Motor neuron (in vitro differentiated cells): ENCODE results near the gene ZYX. TPM values are rescaled to one million over a fixed set of nuclear protein-coding genes. Genes with fewer than 3 reads are reported as not detected.

ENCODE experiments used
- ATAC-seq, 8 experiments: fragments of 200-7000 bp; cut with Tn5 transposase; replicated peaks in 6 of 8; 2 replicates each; pipeline ENCODE4 v1.8.0; 2021; ENCODE audit warnings: mild to moderate bottlenecking in 8 of 8, moderate library complexity in 8 of 8
- H3K27ac ChIP-seq, 2 donors: fragments of 250-450 bp; sonication (Bioruptor Pico); 2 replicates each; pipeline ENCODE4 v1.9.0; 2021; ENCODE audit warnings: antibody characterized with exemption in 2 of 2, mild to moderate bottlenecking in 2 of 2, moderate library complexity in 1 of 2
- H3K4me1 ChIP-seq, 2 donors: fragments of 250-450 bp; sonication (Bioruptor Pico); replicated peaks in 1 of 2; 2 replicates each; pipeline ENCODE4 v1.6.1; 2021; ENCODE audit warnings: antibody characterized with exemption in 2 of 2, mild to moderate bottlenecking in 2 of 2, moderate library complexity in 1 of 2
- H3K4me3 ChIP-seq, 5 donors: fragments of 250-450 bp; sonication (Bioruptor Pico); 2 replicates each; pipeline ENCODE4 v1.9.0; 2021; ENCODE audit warnings: antibody characterized with exemption in 5 of 5, mild to moderate bottlenecking in 5 of 5, moderate library complexity in 4 of 5
- WGBS, 10 experiments: fragments of 450-650 bp; shearing (Covaris generic); methylation state at CpG; one replicate each; pipeline ENCODE4 v1.0.0; 2022; 5-methylcytosine and 5-hydroxymethylcytosine counted together
- in situ Hi-C, 9 experiments: fragments of 400-800 bp; cut with MboI; loops; one replicate each; pipeline ENCODE4 v1.15.0; 2021; ENCODE audit warnings: low sequenced_read_pairs in 9 of 9, low pct_unique_long_range_greater_than_20kb in 2 of 9; ENCODE audit not compliant: unreplicated experiment in 9 of 9
- total RNA-seq, 8 experiments: library from RNA; unstranded; fragments of 300-600 nt; gene quantifications; 2 replicates each; pipeline versions ENCODE4 v1.2.3 to v1.2.4, GENCODE V29; 2022

Gene ZYX
- 100 to 1,000 TPM in 2 of 8 experiments, 10 to 100 TPM in 6; 15.5 to 110 (median 49.1) TPM for total RNA-seq

GRCh38 chr7:143380646-143381426, at the start of gene ZYX:
Gene ZYX, plus strand, starts transcription at chr7:143381345. Its CDS starts 227 bp downstream, at chr7:143381572.
- Histone ChIP-seq H3K27ac (peak within 1 kb of the TSS; percentile 94 to 96), H3K4me1 (peaks cover 19 to 20% of the 10 kb centered on the region in 2 donors), H3K4me3 (peak within 1 kb of the TSS; percentile 69 to 89 (median 85))
- in situ Hi-C loops = loop anchor here in 1 of 9 experiments (25.0 kb wide), 1 partner anchor 94 kb away; the partner anchor contains the start of genes CASP2 and TMEM139
- peak; percentile 48 to 85 (median 81) for ATAC-seq
- no CpG with 5 or more reads among the region's 72 CpGs for WGBS, 10 experiments

- H3K27ac ChIP-seq = no peak overlapping the region
- WGBS, 10 experiments = 0 to 40% (median 16%) methylated on average over 1 of the region's 1 CpG
- in situ Hi-C loops = no loop called here
- no peaks in the 10 kb centered on the region for H3K4me1 ChIP-seq
- ATAC-seq = no peak
- no peak overlapping the region for H3K4me3 ChIP-seq
These were observed 46.9 kb upstream of the ZYX start for GRCh38 chr7:143334244-143334643.

GRCh38 chr7:143337216-143337615, 43.9 kb upstream of the ZYX start:
- in situ Hi-C loops = no loop called here
- ATAC-seq = no peak
- Histone ChIP-seq H3K4me1 (no peaks in the 10 kb centered on the region), H3K4me3 (no peak overlapping the region), H3K27ac (no peak overlapping the region)
- WGBS, 10 experiments = 45 to 100% (median 83%) methylated on average over 1 to 3 of the region's 3 CpGs; no CpG with 5 or more reads in 1 of the 10 experiments

GRCh38 chr7:143341842-143342241, 39.3 kb upstream of the ZYX start:
- 62 to 100% (median 95%) methylated on average over 1 to 6 of the region's 8 CpGs for WGBS, 10 experiments
- H3K27ac ChIP-seq = no peak overlapping the region
- no peak for ATAC-seq
- in situ Hi-C loops = no loop called here
- H3K4me1 ChIP-seq = no peaks in the 10 kb centered on the region
- no peak overlapping the region for H3K4me3 ChIP-seq

GRCh38 chr7:143343596-143343995, 37.5 kb upstream of the ZYX start:
- in situ Hi-C loops = no loop called here
- Histone ChIP-seq H3K27ac (no peak overlapping the region), H3K4me1 (no peaks in the 10 kb centered on the region), H3K4me3 (no peak overlapping the region)
- 27 to 93% (median 76%) methylated on average over 1 to 3 of the region's 3 CpGs for WGBS, 10 experiments
- no peak for ATAC-seq

- 10 to 57% (median 29%) methylated on average over 1 to 10 of the region's 35 CpGs; no CpG with 5 or more reads in 5 of the 10 experiments for WGBS, 10 experiments
These were observed 35.7 kb upstream of the ZYX start for GRCh38 chr7:143345428-143345900.

GRCh38 chr7:143346018-143346417, 35.1 kb upstream of the ZYX start:
- 83% methylated on average over 1 of the region's 4 CpGs; no CpG with 5 or more reads in 9 of the 10 experiments for WGBS, 10 experiments

More at GRCh38 chr7:143345428-143345900, 35.7 kb upstream of the ZYX start:
- H3K4me1 ChIP-seq = no peaks in the 10 kb centered on the region
- peak; percentile 90 to 100 (median 97) for ATAC-seq
- in situ Hi-C loops = no loop called here
- no peak overlapping the region for H3K4me3 ChIP-seq
- H3K27ac ChIP-seq = no peak overlapping the region

GRCh38 chr7:143347950-143348349, 33.2 kb upstream of the ZYX start:
- peaks cover 5 to 13% of the 10 kb centered on the region in 2 donors for H3K4me1 ChIP-seq
- WGBS, 10 experiments = 0 to 85% (median 58%) methylated on average over 1 to 5 of the region's 5 CpGs
- in situ Hi-C loops = no loop called here
- H3K27ac ChIP-seq = no peak overlapping the region
- H3K4me3 ChIP-seq = no peak overlapping the region
- ATAC-seq = no peak

More at GRCh38 chr7:143346018-143346417, 35.1 kb upstream of the ZYX start:
- ATAC-seq = no peak
- H3K4me3 ChIP-seq = no peak overlapping the region
- no peaks in the 10 kb centered on the region for H3K4me1 ChIP-seq
- in situ Hi-C loops = no loop called here
- H3K27ac ChIP-seq = no peak overlapping the region

- WGBS, 10 experiments = 36 to 100% (median 88%) methylated on average over 1 to 4 of the region's 5 CpGs; no CpG with 5 or more reads in 5 of the 10 experiments
These were observed 30.1 kb upstream of the ZYX start for GRCh38 chr7:143351060-143351459.

GRCh38 chr7:143351574-143351973, 29.6 kb upstream of the ZYX start:
- peaks cover 5 to 13% of the 10 kb centered on the region in 2 donors for H3K4me1 ChIP-seq
- 56 to 100% (median 88%) methylated on average over 1 to 6 of the region's 9 CpGs; no CpG with 5 or more reads in 1 of the 10 experiments for WGBS, 10 experiments
- no peak for ATAC-seq
- H3K27ac ChIP-seq = no peak overlapping the region
- no peak overlapping the region for H3K4me3 ChIP-seq
- in situ Hi-C loops = no loop called here

More at GRCh38 chr7:143351060-143351459, 30.1 kb upstream of the ZYX start:
- in situ Hi-C loops = no loop called here
- Histone ChIP-seq H3K4me3 (no peak overlapping the region), H3K27ac (no peak overlapping the region), H3K4me1 (peaks cover 5 to 13% of the 10 kb centered on the region in 2 donors)
- peak in 1 of 8 experiments; percentile 39 for ATAC-seq

GRCh38 chr7:143352531-143353002, 28.6 kb upstream of the ZYX start:
- Histone ChIP-seq H3K4me1 (peaks cover 5 to 13% of the 10 kb centered on the region in 2 donors), H3K27ac (peak overlapping the region in 1 of 2 donors; percentile 21), H3K4me3 (no peak overlapping the region)
- in situ Hi-C loops = no loop called here
- peak in 5 of 8 experiments; percentile 71 to 88 (median 79) for ATAC-seq
- WGBS, 10 experiments = 0 to 36% (median 22%) methylated on average over 1 to 6 of the region's 11 CpGs; no CpG with 5 or more reads in 7 of the 10 experiments

GRCh38 chr7:143354376-143354775, 26.8 kb upstream of the ZYX start:
- in situ Hi-C loops = no loop called here
- Histone ChIP-seq H3K27ac (no peak overlapping the region), H3K4me3 (no peak overlapping the region), H3K4me1 (peaks cover 5 to 13% of the 10 kb centered on the region in 2 donors)
- 10 to 100% (median 80%) methylated on average over 1 to 3 of the region's 8 CpGs; no CpG with 5 or more reads in 3 of the 10 experiments for WGBS, 10 experiments
- ATAC-seq = no peak

- peaks cover 5 to 13% of the 10 kb centered on the region in 2 donors for H3K4me1 ChIP-seq
- in situ Hi-C loops = no loop called here
- no peak overlapping the region for H3K27ac ChIP-seq
- H3K4me3 ChIP-seq = no peak overlapping the region
- no peak for ATAC-seq
- WGBS, 10 experiments = 30 to 95% (median 84%) methylated on average over 1 to 7 of the region's 8 CpGs; no CpG with 5 or more reads in 6 of the 10 experiments
These were observed 26.2 kb upstream of the ZYX start for GRCh38 chr7:143354965-143355364.
